ENCODE data around the gene ESR2.
A peak's percentile ranks its signal among the peaks of the same experiment; 100 is the strongest.
"Not testable (repeated sequence)": the region's sequence is repeated elsewhere in the genome, so short reads cannot be mapped to it uniquely, and the experiment has no call there.

The ESR2 gene

DNA sequence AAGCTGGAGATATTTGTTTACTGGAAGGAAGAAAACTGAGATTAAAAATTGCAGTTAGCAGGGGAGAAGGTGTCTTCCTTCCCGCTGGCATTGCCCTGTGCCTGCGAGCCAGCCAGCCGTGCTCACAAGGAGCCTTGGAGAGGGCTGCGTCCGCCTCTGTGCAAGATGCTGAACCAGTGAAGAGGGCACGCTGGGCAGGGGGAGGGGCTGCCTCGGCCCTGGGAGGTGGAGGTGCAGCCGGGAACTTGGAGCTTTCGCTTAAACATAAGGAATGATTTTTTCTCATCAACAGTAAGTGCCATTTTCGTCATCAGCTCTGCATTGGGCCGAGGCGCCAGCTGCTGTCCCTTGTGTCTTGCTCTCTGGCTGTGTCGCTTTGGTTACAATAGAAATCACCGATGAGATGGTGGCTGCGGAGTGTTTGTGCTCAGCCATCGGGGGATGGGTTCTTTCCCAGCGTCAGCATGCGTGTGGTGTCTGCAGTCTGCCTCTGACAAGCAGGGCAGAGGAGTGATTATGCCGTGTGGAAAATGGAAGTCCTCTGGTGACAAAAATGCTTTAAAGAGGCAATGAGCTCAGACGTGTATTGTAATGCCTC lies 97.3 kb downstream of the ESR2 start:
- peak; percentile 17 for DNase-seq

GRCh38 chr14:64196056-64196455 lies 98.1 kb downstream of the ESR2 start:
- DNase-seq (no peak), ATAC-seq (no peak)

More for the DNA sequence above, 97.3 kb downstream of the ESR2 start:
- ATAC-seq, result peak; percentile 55

DNA sequence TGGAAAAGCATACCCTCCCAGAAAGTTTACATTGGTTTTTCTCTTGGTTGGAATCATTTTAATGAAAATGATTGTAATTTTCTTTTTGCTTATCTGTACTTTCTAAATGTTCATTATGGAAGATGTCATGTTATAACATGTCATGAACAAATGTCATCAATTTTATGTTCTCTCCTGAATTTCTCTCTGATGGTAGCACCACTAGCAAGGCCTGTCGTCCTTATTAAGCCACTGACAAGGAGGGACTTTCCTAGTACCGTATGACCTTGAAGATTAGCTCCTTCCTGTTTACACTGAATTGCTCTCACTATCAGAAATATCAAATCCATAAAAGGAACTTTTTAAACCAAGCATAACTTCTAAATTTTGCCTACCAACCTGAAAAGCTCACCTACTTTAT lies 99.0 kb downstream of the ESR2 start:
- DNase-seq, result no peak
- no peak for ATAC-seq

- ATAC-seq (no peak), DNase-seq (no peak)
Measured at GRCh38 chr14:64194404-64194803, 99.8 kb downstream of the ESR2 start.

- ATAC-seq (no peak), DNase-seq (no peak)
Measured at GRCh38 chr14:64193821-64194220, 100.3 kb downstream of the ESR2 start.

GRCh38 chr14:64191756-64192155 lies 102.4 kb downstream of the ESR2 start:
- ATAC-seq, result no peak
- DNase-seq, result no peak

DNA sequence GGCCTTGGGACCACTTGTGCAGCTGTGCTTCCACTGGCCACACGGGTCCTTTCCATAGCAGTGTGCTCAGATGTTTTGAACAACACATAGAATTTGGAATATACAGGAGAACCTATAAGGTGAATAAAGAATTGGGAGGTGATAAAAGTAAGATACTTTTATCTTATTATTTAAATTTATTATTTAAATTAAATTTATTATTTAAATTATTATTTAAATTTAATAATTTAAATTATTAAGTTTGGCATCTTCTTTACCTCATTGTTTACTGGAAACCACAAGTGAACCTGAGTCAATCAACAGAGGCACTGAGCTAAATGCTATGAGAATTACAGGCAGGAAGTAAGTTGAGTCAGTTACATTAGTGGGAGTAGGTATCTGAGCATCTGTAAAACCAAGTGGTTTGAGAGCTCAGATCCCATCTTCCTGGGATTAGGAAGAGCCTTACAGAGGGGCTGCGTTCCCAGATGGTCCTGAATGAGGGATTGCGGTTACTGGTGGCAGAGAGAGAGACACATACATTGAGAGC lies 103.1 kb downstream of the ESR2 start:
- ATAC-seq (no peak), DNase-seq (no peak)

GRCh38 chr14:64187331-64187730 lies 106.8 kb downstream of the ESR2 start:
- DNase-seq (no peak), ATAC-seq (no peak)

DNA sequence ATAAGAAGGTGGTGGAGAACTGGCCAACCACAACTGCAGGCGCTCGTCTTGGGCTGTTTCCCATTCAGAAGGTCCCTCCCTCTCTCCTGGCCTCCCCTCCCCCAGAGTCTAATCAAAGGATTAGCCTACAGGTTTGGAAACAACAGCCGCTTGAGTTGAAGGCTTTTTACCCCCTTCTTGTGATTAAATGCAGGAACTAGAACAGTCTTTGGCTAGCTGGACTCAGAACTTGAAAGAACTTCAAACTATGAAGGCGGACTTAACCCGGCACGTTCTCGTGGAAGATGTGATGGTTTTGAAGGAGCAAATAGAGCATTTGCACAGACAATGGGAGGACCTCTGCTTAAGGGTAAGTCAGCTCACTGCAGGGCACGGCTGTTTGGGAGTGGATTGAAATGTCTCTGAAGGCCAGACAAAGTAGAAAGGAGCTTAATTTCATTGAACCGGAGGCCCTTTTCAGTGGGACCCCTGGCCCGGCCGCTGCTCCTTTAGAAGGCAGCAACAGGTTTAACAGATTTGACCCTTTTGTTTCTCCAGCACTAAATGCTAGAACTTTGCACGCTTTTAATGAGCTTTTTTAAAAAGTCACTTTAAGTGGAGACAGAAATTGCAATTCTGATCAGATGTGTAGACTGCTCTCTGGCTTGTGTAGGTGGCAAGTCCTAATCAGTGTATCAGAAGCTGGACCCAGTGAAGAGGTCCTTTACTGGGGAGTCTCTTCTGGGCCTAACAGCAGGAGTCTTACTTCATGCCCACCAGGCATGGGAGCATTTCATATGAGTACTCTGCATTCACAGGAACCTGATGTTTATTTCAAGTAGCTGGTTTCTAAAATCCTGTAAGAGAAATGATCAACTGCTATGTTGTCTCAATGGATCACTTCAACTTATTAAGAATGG lies 107.7 kb downstream of the ESR2 start:
- DNase-seq (no peak), ATAC-seq (no peak)

- ATAC-seq, result no peak
- no peak for DNase-seq
Measured at GRCh38 chr14:64185184-64185583, 109.0 kb downstream of the ESR2 start.

DNA sequence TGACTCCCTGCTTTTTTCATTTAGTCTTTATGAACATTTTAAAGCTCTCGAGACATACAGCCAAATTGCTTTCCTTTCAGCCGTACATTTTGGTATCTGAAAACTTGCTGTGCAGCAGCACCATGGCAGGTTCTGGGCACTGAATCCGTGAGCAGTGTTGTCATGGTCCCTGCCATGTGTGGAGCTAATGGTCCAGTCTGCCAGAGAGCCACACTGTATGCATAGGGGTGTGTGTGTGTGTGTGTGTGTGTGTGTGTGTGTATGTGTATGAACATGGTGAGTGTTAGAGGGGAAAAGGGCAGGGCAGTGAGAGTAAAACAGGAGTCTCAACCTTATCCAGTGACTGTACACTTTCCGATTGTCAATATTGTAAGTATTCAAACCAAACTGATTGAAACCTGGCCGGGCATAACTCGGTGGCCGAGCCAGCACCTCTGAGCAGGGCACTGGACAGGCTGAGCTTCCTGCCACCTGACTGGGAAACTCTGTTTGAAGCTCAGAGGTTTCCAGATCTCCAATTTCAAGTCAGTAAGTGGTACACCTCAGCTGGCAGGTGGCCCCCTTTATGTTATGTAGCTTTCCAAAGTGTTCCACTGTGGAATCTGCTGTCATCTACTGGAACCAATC lies 110.0 kb downstream of the ESR2 start:
- ATAC-seq, result no peak

DNA sequence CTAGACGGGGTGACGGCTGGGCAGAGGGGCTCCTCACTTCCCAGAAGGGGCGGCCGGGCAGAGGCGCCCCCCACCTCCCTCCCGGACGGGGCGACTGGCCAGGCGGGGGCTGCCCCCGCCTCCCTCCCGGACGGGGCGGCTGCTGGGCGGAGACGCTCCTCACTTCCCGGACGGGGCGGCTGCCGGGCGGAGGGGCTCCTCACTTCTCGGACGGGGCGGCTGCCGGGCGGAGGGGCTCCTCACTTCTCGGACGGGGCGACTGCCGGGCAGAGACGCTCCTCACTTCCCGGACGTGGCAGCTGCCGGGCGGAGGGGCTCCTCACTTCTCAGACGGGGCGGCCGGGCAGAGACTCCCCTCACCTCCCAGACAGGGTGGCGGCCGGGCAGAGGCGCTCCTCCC lies 111.3 kb downstream of the ESR2 start:
- not testable (repeated sequence) for DNase-seq, ATAC-seq

More for the DNA sequence above, 110.0 kb downstream of the ESR2 start:
- DNase-seq, result no peak

- no peak for ATAC-seq
- peak; percentile 11 for DNase-seq
Measured at GRCh38 chr14:64178814-64179213, 115.4 kb downstream of the ESR2 start.

DNA sequence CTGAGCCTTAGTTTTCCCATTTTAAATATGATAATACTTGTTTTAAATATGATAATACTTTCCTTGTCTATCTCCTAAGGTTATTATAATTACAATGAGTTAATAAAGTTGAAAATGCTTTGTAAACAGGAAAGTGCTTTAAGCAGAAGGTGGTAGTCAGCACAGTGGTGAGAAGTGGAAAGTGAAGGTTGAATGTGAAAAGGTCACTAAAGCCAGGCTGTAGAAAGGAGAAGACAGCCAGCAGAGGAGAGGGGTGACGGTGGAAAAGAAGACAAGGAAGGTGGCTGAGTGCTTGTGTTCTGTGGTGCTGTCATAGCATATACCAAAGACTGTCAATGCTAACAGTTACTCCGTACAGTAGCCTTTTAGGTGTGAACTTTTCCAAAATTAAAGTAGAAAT lies 117.8 kb downstream of the ESR2 start:
- ATAC-seq (peak; percentile 67), DNase-seq (no peak)

- DNase-seq, result peak; percentile 18
- ATAC-seq, result peak; percentile 86
Measured at GRCh38 chr14:64174922-64175782, 119.0 kb downstream of the ESR2 start.

- ATAC-seq, result no peak
Measured at GRCh38 chr14:64170181-64170580, 124.0 kb downstream of the ESR2 start.

DNA sequence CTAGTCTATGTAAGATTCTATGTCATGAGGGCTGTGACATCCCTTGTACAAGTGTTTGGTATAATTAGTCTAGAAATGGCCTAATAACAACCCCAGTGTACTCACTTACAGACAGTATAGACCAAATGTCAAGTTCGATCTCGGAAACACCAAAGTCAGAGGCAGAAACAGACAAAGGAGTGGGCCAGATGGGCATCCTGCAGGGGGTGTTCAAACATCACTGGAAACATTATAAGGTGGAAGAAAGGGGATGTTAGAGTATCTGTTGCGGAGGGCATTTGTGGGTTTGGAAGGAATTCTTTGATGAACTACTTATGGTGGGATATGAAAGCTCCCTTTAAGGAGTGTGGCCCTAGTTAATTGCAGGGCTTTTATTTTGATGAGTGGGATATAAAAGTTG lies 134.6 kb downstream of the ESR2 start:
- DNase-seq (no peak), ATAC-seq (no peak)

More at GRCh38 chr14:64170181-64170580, 124.0 kb downstream of the ESR2 start:
- no peak for DNase-seq

DNA sequence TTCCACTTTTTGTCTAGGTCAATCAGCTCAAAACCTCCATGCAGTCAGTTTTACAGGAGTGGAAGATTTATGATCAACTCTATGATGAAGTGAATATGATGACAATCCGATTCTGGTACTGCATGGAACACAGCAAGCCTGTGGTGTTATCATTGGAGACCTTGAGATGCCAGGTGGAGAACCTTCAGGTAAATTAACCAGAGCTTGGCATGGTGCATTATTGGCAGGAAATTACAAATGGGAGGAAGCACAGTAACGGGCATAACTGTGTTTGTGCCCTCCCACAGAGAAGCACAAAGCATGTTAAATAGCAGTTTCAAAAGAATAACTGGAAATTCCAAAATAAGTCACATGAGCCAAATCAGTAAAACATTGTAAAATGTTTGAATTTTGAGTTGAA lies 135.6 kb downstream of the ESR2 start:
- ATAC-seq (no peak), DNase-seq (no peak)

- ATAC-seq, result no peak
- no peak for DNase-seq
Measured at GRCh38 chr14:64149921-64150320, 144.2 kb downstream of the ESR2 start.

GRCh38 chr14:64147126-64147790 lies 146.9 kb downstream of the ESR2 start:
- DNase-seq (no peak), ATAC-seq (no peak)

GRCh38 chr14:64137657-64138290 lies 156.4 kb downstream of the ESR2 start:
- ATAC-seq (no peak), DNase-seq (no peak)

Measured in stimulated activated naive CD8-positive, alpha-beta T cell treated with anti-CD3 and anti-CD28 coated beads, Interleukin-15, Interleukin-2, amounts not matched to agents 100 U/mL and 50 U/mL, for 24 hours (primary cell).